ENCODE results near the gene HIPK1. TPM values are rescaled to one million over a fixed set of nuclear protein-coding genes. Genes with fewer than 3 reads are reported as not detected.

Gene HIPK1
- total and polyA plus RNA-seq, 10 of the 15 experiments (the other 5 are each of a cell fraction or from before 2014, with no cell fraction given) = 4.2 to 33.9 (median 11.4) TPM

DNA sequence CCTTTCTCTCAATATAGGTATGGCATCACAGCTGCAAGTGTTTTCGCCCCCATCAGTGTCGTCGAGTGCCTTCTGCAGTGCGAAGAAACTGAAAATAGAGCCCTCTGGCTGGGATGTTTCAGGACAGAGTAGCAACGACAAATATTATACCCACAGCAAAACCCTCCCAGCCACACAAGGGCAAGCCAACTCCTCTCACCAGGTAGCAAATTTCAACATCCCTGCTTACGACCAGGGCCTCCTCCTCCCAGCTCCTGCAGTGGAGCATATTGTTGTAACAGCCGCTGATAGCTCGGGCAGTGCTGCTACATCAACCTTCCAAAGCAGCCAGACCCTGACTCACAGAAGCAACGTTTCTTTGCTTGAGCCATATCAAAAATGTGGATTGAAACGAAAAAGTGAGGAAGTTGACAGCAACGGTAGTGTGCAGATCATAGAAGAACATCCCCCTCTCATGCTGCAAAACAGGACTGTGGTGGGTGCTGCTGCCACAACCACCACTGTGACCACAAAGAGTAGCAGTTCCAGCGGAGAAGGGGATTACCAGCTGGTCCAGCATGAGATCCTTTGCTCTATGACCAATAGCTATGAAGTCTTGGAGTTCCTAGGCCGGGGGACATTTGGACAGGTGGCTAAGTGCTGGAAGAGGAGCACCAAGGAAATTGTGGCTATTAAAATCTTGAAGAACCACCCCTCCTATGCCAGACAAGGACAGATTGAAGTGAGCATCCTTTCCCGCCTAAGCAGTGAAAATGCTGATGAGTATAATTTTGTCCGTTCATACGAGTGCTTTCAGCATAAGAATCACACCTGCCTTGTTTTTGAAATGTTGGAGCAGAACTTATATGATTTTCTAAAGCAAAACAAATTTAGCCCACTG, 11.5 kb downstream of the HIPK1 start (continued):
- TF ChIP-seq, protein P1, sequence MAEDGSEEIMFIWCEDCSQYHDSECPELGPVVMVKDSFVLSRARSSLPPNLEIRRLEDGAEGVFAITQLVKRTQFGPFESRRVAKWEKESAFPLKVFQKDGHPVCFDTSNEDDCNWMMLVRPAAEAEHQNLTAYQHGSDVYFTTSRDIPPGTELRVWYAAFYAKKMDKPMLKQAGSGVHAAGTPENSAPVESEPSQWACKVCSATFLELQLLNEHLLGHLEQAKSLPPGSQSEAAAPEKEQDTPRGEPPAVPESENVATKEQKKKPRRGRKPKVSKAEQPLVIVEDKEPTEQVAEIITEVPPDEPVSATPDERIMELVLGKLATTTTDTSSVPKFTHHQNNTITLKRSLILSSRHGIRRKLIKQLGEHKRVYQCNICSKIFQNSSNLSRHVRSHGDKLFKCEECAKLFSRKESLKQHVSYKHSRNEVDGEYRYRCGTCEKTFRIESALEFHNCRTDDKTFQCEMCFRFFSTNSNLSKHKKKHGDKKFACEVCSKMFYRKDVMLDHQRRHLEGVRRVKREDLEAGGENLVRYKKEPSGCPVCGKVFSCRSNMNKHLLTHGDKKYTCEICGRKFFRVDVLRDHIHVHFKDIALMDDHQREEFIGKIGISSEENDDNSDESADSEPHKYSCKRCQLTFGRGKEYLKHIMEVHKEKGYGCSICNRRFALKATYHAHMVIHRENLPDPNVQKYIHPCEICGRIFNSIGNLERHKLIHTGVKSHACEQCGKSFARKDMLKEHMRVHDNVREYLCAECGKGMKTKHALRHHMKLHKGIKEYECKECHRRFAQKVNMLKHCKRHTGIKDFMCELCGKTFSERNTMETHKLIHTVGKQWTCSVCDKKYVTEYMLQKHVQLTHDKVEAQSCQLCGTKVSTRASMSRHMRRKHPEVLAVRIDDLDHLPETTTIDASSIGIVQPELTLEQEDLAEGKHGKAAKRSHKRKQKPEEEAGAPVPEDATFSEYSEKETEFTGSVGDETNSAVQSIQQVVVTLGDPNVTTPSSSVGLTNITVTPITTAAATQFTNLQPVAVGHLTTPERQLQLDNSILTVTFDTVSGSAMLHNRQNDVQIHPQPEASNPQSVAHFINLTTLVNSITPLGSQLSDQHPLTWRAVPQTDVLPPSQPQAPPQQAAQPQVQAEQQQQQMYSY (CRISPR knock-in tag; IDR thresholded peaks at IDR 0.05) = no peak
- TF ChIP-seq TCF7 (IDR thresholded peaks at IDR 0.05; ENCODE audit: borderline replicate concordance) (no peak), TARDBP (IDR thresholded peaks at IDR 0.05; ENCODE audit: borderline replicate concordance) (no peak), BMI1 (IDR thresholded peaks at IDR 0.05; ENCODE audit: borderline replicate concordance) (no peak), IKZF1 (conservative IDR thresholded peaks at IDR 0.05) (peak; percentile 76), HDGF (IDR thresholded peaks at IDR 0.05) (0 out of 2 replicates have a peak, but pooled peaks have one; percentile 25), SP1 (IDR thresholded peaks at IDR 0.05; ENCODE audit: low read depth, low read length) (no peak), EED (IDR thresholded peaks at IDR 0.05; ENCODE audit: low read depth) (peak; percentile 74)
- TF ChIP-seq, protein P2, sequence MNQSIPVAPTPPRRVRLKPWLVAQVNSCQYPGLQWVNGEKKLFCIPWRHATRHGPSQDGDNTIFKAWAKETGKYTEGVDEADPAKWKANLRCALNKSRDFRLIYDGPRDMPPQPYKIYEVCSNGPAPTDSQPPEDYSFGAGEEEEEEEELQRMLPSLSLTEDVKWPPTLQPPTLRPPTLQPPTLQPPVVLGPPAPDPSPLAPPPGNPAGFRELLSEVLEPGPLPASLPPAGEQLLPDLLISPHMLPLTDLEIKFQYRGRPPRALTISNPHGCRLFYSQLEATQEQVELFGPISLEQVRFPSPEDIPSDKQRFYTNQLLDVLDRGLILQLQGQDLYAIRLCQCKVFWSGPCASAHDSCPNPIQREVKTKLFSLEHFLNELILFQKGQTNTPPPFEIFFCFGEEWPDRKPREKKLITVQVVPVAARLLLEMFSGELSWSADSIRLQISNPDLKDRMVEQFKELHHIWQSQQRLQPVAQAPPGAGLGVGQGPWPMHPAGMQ (IDR thresholded peaks at IDR 0.05; ENCODE audit: borderline replicate concordance) = peak; percentile 28; the same call in 1 of the 2 replicates
- TF ChIP-seq, protein P3, sequence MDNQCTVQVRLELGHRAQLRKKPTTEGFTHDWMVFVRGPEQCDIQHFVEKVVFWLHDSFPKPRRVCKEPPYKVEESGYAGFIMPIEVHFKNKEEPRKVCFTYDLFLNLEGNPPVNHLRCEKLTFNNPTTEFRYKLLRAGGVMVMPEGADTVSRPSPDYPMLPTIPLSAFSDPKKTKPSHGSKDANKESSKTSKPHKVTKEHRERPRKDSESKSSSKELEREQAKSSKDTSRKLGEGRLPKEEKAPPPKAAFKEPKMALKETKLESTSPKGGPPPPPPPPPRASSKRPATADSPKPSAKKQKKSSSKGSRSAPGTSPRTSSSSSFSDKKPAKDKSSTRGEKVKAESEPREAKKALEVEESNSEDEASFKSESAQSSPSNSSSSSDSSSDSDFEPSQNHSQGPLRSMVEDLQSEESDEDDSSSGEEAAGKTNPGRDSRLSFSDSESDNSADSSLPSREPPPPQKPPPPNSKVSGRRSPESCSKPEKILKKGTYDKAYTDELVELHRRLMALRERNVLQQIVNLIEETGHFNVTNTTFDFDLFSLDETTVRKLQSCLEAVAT (IDR thresholded peaks at IDR 0.05) = peak; percentile 73
- TF ChIP-seq, protein P4, sequence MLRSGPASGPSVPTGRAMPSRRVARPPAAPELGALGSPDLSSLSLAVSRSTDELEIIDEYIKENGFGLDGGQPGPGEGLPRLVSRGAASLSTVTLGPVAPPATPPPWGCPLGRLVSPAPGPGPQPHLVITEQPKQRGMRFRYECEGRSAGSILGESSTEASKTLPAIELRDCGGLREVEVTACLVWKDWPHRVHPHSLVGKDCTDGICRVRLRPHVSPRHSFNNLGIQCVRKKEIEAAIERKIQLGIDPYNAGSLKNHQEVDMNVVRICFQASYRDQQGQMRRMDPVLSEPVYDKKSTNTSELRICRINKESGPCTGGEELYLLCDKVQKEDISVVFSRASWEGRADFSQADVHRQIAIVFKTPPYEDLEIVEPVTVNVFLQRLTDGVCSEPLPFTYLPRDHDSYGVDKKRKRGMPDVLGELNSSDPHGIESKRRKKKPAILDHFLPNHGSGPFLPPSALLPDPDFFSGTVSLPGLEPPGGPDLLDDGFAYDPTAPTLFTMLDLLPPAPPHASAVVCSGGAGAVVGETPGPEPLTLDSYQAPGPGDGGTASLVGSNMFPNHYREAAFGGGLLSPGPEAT (IDR thresholded peaks at IDR 0.05; ENCODE audit: low read depth) = peak; percentile 84
- TF ChIP-seq, protein P5, sequence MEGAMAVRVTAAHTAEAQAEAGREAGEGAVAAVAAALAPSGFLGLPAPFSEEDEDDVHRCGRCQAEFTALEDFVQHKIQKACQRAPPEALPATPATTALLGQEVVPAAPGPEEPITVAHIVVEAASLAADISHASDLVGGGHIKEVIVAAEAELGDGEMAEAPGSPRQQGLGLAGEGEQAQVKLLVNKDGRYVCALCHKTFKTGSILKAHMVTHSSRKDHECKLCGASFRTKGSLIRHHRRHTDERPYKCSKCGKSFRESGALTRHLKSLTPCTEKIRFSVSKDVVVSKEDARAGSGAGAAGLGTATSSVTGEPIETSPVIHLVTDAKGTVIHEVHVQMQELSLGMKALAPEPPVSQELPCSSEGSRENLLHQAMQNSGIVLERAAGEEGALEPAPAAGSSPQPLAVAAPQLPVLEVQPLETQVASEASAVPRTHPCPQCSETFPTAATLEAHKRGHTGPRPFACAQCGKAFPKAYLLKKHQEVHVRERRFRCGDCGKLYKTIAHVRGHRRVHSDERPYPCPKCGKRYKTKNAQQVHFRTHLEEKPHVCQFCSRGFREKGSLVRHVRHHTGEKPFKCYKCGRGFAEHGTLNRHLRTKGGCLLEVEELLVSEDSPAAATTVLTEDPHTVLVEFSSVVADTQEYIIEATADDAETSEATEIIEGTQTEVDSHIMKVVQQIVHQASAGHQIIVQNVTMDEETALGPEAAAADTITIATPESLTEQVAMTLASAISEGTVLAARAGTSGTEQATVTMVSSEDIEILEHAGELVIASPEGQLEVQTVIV (IDR thresholded peaks at IDR 0.05; ENCODE audit: borderline replicate concordance, partially characterized antibody) = no peak
- TF ChIP-seq, protein P6, sequence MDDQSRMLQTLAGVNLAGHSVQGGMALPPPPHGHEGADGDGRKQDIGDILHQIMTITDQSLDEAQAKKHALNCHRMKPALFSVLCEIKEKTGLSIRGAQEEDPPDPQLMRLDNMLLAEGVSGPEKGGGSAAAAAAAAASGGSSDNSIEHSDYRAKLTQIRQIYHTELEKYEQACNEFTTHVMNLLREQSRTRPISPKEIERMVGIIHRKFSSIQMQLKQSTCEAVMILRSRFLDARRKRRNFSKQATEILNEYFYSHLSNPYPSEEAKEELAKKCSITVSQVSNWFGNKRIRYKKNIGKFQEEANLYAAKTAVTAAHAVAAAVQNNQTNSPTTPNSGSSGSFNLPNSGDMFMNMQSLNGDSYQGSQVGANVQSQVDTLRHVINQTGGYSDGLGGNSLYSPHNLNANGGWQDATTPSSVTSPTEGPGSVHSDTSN (IDR thresholded peaks at IDR 0.05; ENCODE audit: insufficient replicate concordance, low read depth, low read length) = peak; percentile 11
- TF ChIP-seq, protein P7, sequence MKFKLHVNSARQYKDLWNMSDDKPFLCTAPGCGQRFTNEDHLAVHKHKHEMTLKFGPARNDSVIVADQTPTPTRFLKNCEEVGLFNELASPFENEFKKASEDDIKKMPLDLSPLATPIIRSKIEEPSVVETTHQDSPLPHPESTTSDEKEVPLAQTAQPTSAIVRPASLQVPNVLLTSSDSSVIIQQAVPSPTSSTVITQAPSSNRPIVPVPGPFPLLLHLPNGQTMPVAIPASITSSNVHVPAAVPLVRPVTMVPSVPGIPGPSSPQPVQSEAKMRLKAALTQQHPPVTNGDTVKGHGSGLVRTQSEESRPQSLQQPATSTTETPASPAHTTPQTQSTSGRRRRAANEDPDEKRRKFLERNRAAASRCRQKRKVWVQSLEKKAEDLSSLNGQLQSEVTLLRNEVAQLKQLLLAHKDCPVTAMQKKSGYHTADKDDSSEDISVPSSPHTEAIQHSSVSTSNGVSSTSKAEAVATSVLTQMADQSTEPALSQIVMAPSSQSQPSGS (IDR thresholded peaks at IDR 0.05; ENCODE audit: low read length) = peak; percentile 35; the same call in 1 of the 2 replicates

All from GM12878 (cell line).